IPS-18c (cell line): ENCODE data around the gene DRAM2.

ENCODE experiments used
- H3K4me3 ChIP-seq: 2 replicates; pipeline ENCODE4 v1.7.0; 2013; ENCODE audit warnings: low read depth, mild to moderate bottlenecking, low read length, moderate library complexity; ENCODE audit not compliant: insufficient read depth
- H3K9me3 ChIP-seq: one replicate; pipeline ENCODE4 v1.6.1; 2013; ENCODE audit warnings: mild to moderate bottlenecking, low read length, moderate library complexity; ENCODE audit not compliant: control insufficient read depth, insufficient read depth

DRAM2 gene

DNA sequence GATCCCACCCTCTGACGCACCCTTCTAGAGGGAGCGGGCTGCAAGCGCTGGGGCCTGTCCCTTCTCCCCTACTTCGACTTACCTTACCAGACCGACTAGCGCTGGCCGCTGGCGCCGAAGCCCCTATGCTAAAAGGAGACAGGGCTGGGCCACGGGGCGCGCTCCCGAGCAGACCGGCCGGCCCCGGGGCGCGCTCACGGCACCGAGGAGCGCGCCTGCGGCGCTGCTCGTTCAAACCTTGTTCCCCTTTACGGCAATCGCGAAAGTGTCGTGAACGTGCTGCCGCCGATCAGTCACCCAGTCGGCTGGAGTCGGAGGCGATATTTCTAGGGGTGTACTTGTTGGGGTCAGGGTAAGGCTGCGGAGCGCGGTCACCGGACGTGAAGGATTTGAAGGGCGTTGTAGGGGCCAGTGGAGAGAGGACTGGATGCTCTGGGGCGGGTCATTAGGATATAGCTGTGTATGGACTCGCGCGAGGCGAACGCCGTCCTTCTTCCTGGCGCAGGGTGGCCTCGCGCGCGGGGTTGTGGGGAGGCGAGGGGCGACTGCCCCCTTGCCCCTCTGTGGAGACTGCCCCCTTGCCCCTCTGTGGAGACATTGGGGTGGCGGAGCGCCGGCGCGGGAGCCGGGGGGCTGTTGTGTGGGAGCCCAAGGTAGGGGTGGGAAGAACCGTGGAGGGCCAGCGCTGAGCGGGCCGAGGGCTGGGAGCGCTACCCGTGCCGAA, at the start of gene DRAM2, which contains the start of gene CEPT1:
Gene DRAM2, minus strand, starts transcription at position 138 of the 724 bp plus-strand sequence. CDS start 8,539 bp downstream, outside the sequence.
Gene CEPT1, plus strand, starts transcription at position 268 of the 724 bp plus-strand sequence. CDS start 7,492 bp downstream, outside the sequence.
- Histone ChIP-seq H3K9me3 (no peaks in the 10 kb centered on the region), H3K4me3 (peak within 1 kb of the TSS; percentile 97)

DNA sequence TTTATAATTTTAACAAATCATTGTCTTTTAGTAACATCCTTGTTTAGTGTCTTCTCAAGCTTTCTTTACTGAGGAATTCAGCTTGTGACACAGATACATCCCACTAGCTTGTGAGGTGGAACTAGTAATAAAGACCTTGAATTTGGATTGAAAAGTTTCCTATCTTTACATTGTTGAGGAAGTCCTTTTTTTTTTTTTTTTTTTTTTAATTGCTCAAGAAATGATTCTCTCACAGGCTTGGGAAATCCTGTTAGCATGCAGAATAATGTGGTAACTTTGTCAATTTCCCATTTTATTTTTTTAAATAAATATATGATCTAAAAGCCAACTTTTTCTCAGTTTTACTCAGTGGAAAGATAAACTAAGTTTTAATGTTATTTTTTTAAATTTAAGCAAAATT, 44.8 kb upstream of the DRAM2 start:
- Histone ChIP-seq H3K9me3 (no peaks in the 10 kb centered on the region), H3K4me3 (no peak overlapping the region)

DNA sequence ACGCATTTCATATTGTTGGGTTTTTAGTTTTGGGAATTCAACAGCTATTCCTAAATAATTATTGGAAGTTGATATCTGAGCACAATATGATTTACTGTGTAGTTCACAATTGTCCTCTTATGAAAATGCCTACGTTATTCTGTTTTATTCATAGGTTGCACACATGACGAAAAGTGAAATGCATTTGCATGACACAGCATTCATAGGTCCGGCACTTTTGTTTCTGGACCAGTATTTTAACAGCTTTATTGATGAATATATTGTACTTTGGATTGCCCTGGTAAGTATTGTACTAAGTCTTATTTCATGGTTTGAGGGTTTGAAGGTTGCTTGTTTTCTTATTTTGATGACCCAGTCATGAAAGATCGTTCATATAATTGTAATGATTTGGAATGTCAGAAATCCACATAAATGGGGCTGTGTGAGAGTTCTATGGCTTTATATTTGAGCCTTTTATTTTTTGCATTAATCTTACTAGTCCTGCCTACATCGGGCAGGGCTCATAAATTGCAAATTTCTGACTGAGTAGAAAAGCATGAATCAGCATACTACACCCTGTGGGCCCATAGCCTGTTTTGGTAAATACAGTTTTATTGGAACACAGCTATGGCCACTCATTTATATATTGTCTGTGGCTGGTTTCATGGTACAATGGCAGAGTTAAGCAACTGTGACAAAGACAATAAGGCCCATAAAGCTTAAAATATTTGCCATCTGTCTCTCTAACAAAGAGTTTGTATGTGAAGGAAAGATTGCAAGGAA, 43.6 kb upstream of the DRAM2 start:
- Histone ChIP-seq H3K4me3 (no peak overlapping the region), H3K9me3 (no peaks in the 10 kb centered on the region)

DNA sequence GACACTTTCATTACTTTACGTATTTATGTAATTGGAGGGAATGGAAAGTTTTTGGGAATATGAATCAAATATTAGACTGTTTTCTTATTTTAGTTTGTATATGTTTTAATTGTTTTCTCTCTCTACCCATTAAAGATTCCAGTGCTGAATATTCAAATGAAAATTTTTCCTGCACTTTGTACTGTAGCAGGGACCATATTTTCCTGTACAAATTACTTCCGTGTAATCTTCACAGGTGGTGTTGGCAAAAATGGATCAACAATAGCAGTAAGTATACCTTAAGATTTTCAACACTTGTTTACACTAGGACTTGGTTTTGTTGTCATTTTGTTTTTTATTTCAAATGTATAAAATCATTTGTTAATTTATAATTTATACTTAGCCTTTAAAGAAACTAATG, 42.2 kb upstream of the DRAM2 start:
- no peaks in the 10 kb centered on the region for H3K9me3 ChIP-seq
- no peak overlapping the region for H3K4me3 ChIP-seq

DNA sequence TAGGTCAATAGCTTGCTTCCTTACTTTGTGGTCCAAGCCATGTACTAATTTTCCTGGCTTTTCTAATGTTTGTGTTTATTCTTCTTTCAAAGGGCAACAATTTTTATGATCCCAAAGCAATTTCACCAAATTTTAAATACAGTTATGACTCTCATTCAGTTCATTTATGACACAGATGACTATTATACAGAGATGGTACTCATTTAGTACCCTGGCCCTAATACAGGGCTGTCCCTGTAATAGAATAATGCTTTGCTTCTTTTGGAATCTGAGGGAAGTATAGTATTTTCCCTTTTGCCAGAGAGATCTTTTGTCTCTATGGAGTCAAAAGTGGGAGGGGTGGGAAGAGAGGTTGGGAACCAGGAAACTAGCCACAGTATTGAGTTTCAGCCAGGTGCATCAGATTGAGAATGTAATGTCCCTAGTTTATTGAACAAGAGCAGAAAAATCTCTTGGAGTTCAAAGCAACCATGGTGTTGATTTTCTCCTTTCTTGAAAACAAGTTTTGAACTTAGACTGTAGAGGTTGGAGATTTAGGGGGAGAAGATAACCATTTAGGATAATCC, 40.2 kb upstream of the DRAM2 start:
- Histone ChIP-seq H3K4me3 (no peak overlapping the region), H3K9me3 (no peaks in the 10 kb centered on the region)

DNA sequence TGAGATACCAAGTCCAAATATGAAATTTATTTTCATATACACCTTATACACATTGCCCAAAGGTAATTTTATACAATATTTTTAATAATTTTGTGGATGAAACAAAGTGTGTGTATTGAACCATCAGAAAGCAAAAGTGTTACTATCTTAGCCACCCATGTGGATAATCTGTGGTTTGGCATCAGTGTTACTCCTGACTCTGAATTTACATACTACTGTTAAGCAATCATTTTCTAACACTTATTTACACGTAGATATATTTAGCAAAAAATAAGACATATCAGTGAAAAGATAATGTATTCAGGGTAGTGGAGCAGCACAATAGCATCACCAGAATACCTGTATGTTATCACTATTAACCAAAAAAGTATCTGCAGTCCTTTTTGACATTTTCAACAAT, 36.8 kb upstream of the DRAM2 start:
- H3K4me3 ChIP-seq, result no peak overlapping the region
- no peaks in the 10 kb centered on the region for H3K9me3 ChIP-seq

DNA sequence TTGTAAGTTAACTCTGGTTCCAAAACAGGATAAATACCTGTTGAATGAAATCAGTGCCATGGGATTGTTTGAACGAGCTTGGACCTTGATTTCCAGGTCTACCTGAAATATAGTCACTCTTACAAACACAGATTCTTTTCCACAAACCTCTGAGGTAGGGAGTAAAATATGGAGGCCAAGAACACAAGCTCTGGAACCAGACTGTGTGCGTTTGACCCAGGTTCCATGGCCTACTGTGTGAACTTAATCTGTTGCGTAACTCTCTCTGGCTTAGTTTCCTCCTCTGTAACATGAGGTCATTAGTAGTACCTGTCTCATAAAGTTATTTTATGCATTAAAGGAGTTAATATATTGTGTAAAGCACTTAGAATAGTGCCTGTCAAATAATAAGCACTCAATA, 35.5 kb upstream of the DRAM2 start:
- Histone ChIP-seq H3K9me3 (no peaks in the 10 kb centered on the region), H3K4me3 (no peak overlapping the region)

DNA sequence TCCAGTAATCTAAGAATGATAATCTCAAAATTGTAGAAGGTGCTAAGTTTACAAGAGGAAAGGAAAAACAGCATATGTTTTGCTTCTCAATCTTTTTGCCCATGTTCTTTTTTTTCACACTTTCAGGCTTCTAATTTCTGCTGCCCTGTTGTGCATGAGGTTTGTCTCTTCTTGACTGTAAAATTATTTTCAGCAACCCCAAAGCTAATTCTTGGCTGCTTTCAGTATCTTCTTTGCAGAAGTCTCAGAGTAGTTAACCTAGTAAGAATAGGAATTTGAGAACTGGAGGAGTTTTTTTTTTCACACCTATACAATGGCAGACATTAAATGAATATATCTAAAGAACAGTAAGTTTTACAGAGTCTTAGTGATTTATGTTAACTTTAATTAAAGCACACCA, 34.2 kb upstream of the DRAM2 start:
- Histone ChIP-seq H3K4me3 (no peak overlapping the region), H3K9me3 (no peaks in the 10 kb centered on the region)

DNA sequence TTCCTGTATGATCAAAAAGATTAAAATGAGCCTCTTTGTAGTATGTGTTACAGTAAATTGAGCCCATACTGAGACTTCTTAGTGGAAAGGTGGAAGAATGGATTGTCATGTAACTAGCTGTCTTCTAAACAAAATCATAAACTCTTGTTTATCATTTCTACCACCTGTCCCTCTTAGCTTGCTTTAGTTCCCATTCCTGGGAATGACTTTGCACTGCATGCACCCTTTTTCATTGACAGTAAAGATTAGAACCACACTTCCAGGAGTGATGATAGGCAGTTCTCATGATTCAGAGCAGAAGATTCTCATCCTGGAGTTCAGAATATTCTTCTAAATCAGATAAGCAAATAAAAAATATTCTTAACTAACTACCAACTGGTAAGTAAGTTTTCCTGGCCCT, 32.6 kb upstream of the DRAM2 start:
- Histone ChIP-seq H3K9me3 (no peaks in the 10 kb centered on the region), H3K4me3 (no peak overlapping the region)

DNA sequence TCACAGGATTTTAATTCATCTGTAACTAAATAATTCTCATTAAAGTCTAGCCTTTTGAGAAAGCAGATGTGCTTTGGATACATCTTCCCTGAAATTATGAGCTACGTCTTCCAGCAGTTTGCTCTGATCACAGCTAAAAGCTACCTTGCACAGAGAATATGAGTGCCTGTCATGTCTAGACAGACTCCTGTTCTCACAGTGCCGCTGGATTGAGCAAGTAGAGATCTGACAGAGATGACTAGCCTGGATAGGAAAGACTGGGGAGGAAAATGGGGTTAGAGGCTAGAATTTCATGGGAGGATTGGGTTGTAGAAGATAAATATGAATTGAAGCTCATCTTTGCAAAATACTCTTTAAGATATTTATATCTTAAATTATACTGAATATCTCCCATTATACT, 24.3 kb upstream of the DRAM2 start:
- no peak overlapping the region for H3K4me3 ChIP-seq
- H3K9me3 ChIP-seq, result no peaks in the 10 kb centered on the region

DNA sequence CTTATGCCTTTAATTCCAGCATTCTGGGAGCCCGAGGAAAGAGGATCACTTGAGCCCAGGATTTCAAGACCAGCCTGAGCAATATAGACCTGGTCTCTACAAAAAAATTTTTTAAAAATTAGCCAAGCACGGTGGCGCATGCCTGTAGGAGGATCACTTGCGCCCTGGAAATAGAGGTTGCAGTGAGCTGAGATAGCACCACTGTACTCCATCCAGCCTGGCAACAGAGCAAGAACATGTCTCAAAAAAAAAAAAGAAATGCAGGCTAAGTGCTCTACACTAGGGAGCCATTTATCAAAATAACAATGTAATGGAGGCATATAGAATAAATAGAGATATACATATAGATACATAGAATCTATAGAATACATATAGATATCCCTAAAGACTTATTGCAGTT, 23.5 kb upstream of the DRAM2 start:
- H3K4me3 ChIP-seq, result no peak overlapping the region
- no peaks in the 10 kb centered on the region for H3K9me3 ChIP-seq

DNA sequence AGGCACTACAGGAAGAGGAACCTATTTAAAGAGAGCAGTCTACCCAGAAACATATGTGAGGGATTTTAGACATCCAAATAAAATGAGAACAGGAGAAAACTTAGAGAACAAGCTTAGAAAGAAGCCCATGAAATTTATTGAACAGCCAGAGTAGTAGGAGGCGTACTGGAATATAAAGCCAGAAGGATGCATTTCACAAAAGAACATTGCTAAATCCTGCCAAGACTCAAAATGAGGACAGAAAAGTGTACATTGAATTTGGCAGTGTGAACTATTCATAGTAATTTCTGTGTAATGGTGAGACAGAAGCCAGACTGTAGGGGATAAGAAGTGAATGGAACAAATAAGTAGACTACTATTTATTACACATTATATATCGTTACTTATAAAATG, 22.6 kb upstream of the DRAM2 start:
- no peaks in the 10 kb centered on the region for H3K9me3 ChIP-seq
- no peak overlapping the region for H3K4me3 ChIP-seq

DNA sequence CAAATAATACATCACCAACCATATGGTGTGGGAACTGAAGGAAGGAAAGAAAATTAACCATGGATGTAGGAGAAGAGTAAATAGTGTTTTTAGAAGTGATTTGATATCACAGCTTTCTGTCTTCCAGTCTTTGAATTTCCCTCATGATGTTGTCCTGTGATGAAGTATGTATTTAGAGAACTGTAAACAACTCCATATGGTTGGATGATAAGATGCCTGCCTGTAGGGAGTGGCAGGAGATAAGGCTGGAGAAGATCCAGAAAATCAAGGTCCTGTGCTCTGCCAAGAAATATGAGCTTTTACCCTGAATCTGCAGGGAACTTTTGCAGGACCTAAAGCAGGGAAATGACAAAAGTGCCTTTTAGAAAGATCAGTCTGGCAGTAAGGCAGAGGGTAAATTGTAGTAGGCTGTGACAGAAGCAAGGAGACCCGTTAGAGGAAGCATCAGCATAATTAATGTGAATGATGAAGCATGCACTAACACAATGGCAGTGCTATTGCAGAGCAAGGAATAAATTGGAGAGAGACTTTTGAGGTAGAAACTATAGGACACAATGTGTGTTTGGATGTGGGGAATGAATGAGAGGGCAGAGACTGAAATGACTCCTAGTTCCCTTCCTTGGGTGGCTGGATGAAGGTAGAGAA, 22.1 kb upstream of the DRAM2 start:
- Histone ChIP-seq H3K4me3 (no peak overlapping the region), H3K9me3 (no peaks in the 10 kb centered on the region)

DNA sequence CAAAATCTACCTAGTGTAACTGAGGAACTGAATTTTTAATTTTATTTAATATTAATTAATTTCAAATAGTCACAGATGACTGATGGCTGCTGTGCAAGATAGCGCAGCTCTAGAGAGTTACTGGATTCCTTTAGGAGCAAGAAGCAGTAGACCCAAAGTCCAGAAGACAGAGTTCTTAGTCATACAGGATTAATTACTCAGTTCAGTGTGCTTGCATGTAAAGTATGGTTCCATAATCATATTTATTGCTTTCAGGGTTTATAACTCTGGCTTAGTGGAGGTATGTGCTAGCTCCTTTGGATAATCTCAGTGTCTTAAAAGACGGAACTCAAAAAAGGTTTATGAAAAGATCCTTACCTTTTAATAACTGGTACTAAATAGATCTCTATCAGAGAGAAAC, 17.5 kb upstream of the DRAM2 start:
- Histone ChIP-seq H3K9me3 (no peaks in the 10 kb centered on the region), H3K4me3 (no peak overlapping the region)

DNA sequence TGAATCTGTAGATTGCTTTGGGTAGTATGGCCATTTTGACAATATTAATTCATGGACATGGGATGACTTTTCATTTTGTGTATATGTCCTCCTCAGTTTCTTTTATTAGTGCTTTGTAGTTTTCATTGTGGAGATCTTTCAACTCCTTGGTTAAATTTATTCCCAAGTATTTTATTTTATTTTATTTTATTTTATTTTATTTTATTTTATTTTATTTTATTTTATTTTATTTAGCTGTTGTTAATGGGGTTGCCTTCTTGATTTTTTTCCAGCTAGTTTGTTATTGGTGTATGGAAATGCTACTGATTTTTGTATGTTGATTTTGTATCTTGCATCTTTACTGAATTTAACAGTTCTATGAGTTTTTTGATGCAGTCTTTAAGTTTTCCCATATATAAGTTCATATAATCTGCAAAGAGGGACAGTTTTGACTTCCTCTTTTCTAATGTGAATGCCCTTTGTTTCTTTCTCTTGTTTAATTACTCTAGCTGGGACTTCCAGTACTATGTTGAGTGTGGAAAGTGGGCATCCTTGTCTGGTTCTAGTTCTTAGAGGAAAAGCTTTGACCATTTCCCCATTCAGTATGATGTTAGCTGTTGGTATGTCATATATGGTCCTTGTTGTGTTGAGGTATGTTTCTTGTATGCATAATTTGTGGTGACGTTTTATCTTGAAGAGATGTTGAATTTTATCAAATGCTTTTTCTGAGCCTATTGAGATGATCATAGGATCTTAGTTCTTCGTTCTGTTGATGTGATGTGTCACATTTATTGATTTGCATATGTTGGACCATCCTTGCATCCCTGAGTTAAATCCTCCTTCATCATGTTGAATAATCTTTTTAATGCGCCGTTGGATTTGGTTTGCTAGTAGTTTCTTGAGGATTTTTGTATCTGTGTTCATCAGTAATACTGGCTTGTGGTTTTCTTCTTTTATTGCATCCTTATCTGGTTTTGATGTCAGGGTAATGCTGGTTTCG, 14.4 kb upstream of the DRAM2 start:
- Histone ChIP-seq H3K9me3 (no peaks in the 10 kb centered on the region), H3K4me3 (no peak overlapping the region)

DNA sequence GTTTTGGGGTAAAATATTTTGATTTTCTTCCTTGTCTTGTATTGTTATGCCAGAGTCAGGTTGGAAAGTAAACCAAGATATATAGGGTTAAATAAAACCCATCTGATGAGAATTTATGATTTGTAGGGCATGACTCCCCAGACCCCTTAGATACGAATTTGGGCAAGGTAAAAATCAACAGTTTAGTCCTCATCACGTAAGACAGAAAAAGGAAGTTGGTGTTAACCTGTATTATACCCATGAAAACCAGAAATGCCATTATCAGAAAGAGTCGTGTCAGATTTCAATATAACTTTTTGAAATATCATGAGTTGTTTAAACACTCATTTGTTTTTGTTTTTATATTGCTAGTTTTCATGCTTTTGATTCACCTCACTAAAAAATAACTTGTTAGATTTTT, 11.9 kb upstream of the DRAM2 start:
- H3K4me3 ChIP-seq, result no peak overlapping the region
- H3K9me3 ChIP-seq, result no peaks in the 10 kb centered on the region

DNA sequence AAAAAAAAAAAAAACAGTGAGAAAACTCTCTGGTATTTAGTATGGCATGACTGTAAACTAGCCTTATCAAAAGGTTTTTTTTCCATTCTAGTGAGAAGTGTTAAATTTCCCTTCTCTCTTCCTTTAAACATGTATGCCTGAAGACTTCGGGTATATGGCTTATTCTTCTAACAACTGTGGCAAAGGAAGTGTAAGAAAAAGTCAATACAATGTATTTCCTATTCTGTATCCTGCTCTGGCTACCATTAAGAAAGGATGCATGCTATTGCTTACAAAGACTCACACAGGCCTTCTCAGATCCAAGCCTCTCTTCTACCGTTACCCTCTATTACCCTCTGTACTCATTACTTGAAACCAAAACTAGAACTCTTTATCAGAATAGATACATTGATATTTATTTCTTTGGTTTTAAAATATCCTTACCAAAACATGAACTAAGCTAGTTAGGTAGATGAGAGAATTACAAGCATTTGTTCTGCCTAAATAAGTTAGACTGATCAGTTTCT, 8.5 kb upstream of the DRAM2 start:
- Histone ChIP-seq H3K9me3 (no peaks in the 10 kb centered on the region), H3K4me3 (no peak overlapping the region)
